Nephron (organoid): ENCODE measurements around the gene ALDH16A1.

ENCODE experiments used
- H3K27ac Mint-ChIP-seq, 3 experiments: 2 replicates each; pipeline ENCODE4 v1.8.0; 2020; ENCODE audit warnings: mixed read lengths in 3 of 3, mild to moderate bottlenecking in 2 of 3, moderate library complexity in 1 of 3
- H3K27me3 Mint-ChIP-seq: 2 replicates; pipeline ENCODE4 v1.8.0; 2021; ENCODE audit warnings: low read depth, mild to moderate bottlenecking, moderate library complexity, mixed read lengths
- H3K36me3 Mint-ChIP-seq: 2 replicates; pipeline ENCODE4 v1.8.0; 2020; ENCODE audit warnings: low read depth, mixed read lengths
- H3K4me1 Mint-ChIP-seq: 2 replicates; pipeline ENCODE4 v1.8.0; 2020; ENCODE audit warnings: mixed read lengths
- H3K4me3 Mint-ChIP-seq, 3 experiments: 2 replicates each; pipeline ENCODE4 v1.8.0; 2020; ENCODE audit warnings: mild to moderate bottlenecking in 3 of 3, mixed read lengths in 3 of 3, moderate library complexity in 2 of 3
- H3K9me3 Mint-ChIP-seq: 2 replicates; pipeline ENCODE4 v1.8.0; 2020; ENCODE audit warnings: mixed read lengths
- TF ChIP-seq, protein P1 (sequence below), 3 experiments: fragments of 200-600 bp; sonication (generic); IDR thresholded peaks; one replicate each; pipeline ENCODE4 v1.5.0; 2021; ENCODE audit warnings: antibody characterized with exemption in 3 of 3; ENCODE audit not compliant: unreplicated experiment in 3 of 3

Gene ALDH16A1

DNA sequence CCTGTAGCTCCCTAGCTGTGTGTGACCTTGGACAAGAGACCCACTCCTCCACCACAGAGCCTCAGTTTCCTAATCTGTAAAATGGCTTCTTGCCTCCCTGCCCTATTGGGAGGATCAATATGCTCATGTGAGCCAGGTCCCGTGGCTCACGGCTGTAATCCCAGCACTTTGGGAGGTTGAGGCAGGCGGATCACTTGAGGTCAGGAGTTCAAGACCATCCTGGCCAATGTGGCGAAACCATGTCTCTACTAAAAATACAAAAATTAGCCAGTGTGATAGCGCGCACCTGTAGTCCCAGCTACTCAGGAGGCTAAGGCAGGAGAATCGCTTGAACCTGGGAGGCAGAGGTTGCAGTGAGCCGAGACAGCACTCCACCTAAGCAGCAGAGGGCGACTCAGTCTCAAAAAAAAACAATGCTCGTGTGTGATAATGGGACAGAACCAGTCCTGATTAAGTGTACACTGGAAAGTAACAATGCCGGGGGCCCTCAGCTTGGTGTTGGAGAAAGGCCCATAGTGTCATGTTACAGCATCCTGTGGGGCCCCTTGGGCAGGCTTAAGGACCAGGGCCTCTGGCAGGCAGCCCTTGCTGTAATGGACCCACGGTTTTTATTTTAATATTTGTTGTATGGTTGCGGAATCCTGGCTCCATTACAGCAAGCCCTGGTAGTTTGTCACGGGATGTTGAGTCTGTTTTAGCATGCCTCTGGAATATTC, 50.0 kb downstream of the ALDH16A1 start:
- Mint-ChIP-seq H3K9me3 (no peaks in the 10 kb centered on the region), H3K27me3 (peaks cover 7% of the 10 kb centered on the region), H3K36me3 (peaks cover 10% of the 10 kb centered on the region), H3K27ac (peak overlapping the region; percentile 78 to 92 (median 87)), H3K4me1 (peaks cover 19% of the 10 kb centered on the region), H3K4me3 (peak overlapping the region in 1 of 3 experiments; percentile 30)
- TF ChIP-seq, protein P1, sequence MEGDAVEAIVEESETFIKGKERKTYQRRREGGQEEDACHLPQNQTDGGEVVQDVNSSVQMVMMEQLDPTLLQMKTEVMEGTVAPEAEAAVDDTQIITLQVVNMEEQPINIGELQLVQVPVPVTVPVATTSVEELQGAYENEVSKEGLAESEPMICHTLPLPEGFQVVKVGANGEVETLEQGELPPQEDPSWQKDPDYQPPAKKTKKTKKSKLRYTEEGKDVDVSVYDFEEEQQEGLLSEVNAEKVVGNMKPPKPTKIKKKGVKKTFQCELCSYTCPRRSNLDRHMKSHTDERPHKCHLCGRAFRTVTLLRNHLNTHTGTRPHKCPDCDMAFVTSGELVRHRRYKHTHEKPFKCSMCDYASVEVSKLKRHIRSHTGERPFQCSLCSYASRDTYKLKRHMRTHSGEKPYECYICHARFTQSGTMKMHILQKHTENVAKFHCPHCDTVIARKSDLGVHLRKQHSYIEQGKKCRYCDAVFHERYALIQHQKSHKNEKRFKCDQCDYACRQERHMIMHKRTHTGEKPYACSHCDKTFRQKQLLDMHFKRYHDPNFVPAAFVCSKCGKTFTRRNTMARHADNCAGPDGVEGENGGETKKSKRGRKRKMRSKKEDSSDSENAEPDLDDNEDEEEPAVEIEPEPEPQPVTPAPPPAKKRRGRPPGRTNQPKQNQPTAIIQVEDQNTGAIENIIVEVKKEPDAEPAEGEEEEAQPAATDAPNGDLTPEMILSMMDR (IDR thresholded peaks at IDR 0.05; ENCODE audit: unreplicated experiment in 3 of 3): peak; percentile 62 to 75 (median 70)

DNA sequence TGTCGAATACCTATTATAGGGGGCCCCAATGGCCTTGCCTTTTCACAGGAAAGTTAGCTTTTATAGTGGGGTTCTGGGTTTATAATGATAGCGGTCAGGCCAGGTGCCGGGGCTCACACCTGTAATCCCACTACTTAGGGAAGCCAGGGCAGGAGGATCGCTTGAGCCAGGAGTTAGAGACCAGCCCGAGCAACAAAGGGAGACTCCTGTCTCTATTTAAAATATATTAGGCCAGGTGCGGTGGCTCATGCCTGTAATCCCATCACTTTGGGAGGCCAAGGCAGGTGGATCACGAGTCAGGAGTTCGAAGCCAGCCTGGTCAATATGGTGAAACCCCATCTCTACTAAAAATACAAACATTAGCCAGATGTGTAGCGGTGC, 50.5 kb downstream of the ALDH16A1 start:
- Mint-ChIP-seq H3K36me3 (peaks cover 7% of the 10 kb centered on the region), H3K9me3 (no peaks in the 10 kb centered on the region), H3K27me3 (peaks cover 7% of the 10 kb centered on the region), H3K4me3 (no peak overlapping the region), H3K4me1 (peaks cover 19% of the 10 kb centered on the region), H3K27ac (peak overlapping the region; percentile 78 to 92 (median 87))
- TF ChIP-seq, protein P1 (IDR thresholded peaks at IDR 0.05; ENCODE audit: unreplicated experiment in 3 of 3): no peak

DNA sequence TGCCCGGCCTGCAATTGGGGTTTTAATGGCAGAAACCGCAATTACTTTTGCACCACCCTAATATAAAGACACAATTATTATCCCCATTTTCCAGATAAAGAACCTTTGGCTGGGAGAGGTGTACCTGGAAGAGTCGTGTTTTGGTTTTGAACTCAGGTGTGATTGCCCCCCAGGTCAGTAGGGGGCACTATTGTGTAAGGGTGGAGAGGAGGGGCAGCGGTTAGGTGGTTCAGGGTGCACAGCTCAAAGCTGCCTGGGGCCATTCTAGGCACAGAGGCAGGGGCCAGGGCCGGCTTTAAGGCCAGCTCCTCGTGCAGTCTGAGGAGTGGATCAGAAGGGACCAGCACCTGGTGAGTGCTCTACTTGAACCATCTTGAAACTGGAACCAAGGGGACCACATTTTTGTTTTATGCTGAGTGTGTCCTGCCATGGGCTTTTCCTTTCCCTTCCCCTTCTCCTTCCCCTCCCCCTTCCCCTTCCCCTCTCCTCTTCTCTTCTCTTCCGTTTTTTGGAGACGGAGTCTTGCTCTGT, 53.6 kb downstream of the ALDH16A1 start:
- Mint-ChIP-seq H3K27me3 (peaks cover 7% of the 10 kb centered on the region), H3K4me1 (peaks cover 14% of the 10 kb centered on the region), H3K27ac (peak overlapping the region in 1 of 3 experiments; percentile 80), H3K4me3 (no peak overlapping the region), H3K36me3 (no peaks in the 10 kb centered on the region), H3K9me3 (no peaks in the 10 kb centered on the region)
- TF ChIP-seq, protein P1 (IDR thresholded peaks at IDR 0.05; ENCODE audit: unreplicated experiment in 3 of 3): peak; percentile 39 to 62 (median 47)

DNA sequence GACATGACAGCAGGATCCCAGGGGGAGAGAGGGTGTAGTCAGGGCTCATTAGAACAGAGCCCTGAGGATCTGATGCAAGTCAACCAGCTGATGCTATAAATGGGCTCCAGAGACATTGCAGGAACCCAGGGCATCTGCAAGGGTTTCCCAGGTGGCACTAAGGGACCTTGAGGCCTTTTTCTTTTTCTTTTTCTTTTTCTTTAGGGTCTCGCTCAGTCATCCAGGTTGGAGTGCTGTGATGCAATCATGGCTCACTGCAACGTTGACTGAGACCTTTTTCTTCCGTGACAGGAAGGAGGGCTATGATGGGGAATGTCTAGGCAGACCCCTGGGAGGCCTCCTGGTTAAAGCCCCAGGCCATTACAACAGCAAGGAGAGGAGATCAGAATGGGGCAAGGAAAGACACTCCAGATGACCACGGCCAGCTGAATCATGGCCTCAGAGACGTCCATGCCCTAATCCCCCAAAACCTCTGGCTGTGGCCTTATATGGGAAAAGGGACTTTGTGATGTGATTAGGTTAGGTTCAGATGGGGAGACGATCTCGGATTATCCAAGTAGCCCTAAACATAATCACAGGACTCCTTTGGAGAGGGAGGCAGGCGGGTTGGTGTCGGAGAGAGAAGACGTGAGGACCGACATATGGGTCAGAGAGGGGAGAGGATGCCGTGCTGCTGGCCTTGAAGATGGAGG, 54.9 kb downstream of the ALDH16A1 start:
- peak overlapping the region in 2 of 3 experiments; percentile 24 to 46 for H3K27ac Mint-ChIP-seq
- H3K4me1 Mint-ChIP-seq: peaks cover 20% of the 10 kb centered on the region
- H3K36me3 Mint-ChIP-seq: no peaks in the 10 kb centered on the region
- TF ChIP-seq, protein P1 (IDR thresholded peaks at IDR 0.05; ENCODE audit: unreplicated experiment in 3 of 3): no peak
- no peaks in the 10 kb centered on the region for H3K9me3 Mint-ChIP-seq
- H3K4me3 Mint-ChIP-seq: peak overlapping the region in 1 of 3 experiments; percentile 17
- H3K27me3 Mint-ChIP-seq: peaks cover 7% of the 10 kb centered on the region

DNA sequence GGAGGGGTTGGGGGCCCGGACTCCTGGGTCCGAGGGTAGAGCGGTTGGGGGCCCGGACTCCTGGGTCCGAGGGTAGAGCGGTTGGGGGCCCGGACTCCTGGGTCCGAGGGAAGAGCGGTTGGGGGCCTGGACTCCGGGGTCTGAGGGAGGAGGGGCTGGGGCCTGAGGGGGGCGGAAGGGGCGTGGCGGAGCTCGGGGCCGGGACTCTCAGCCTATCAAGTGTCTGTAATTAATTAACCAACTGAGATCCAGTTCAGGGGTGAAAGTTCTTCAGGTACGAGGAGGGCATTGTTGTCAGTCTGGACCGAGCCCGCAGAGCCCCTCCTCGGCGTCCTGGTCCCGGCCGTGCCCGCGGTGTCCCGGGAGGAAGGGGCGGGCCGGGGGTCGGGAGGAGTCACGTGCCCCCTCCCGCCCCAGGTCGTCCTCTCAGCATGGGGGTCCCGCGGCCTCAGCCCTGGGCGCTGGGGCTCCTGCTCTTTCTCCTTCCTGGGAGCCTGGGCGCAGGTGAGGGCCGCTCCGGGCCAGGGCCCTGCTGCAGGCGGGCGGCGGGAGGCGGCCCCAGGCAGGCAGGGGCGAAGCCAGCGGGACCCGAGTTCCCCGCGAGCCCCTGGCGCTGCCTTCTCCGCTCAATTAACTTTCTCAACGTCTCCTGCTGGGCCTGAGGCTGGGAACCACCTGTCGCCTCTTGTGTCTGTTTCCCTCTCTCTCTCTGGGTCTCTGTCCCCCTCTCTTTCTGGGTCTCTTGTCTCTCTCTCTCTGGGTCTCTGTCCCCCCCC, 60.1 kb downstream of the ALDH16A1 start:
- Mint-ChIP-seq H3K9me3 (no peaks in the 10 kb centered on the region), H3K27me3 (no peaks in the 10 kb centered on the region), H3K36me3 (peaks cover 18% of the 10 kb centered on the region), H3K4me3 (peak overlapping the region; percentile 93 to 96 (median 95)), H3K27ac (peak overlapping the region; percentile 97 to 99 (median 98)), H3K4me1 (peaks cover 20% of the 10 kb centered on the region)
- TF ChIP-seq, protein P1 (IDR thresholded peaks at IDR 0.05; ENCODE audit: unreplicated experiment in 3 of 3): no peak
